Fibroblast of peridontal ligament (primary cell): ENCODE results near the gene ITFG1.
"Not testable (repeated sequence)": the region's sequence is repeated elsewhere in the genome, so short reads cannot be mapped to it uniquely, and the experiment has no call there.

Experiments used
- DNase-seq: peaks from one replicate; pipeline ENCODE4 v3.0.0-alpha.2; 2010; ENCODE audit errors: extremely low read depth

ITFG1 gene

GRCh38 chr16:47324309-47324708 lies 136.6 kb downstream of the ITFG1 start:
- not testable (repeated sequence) for DNase-seq

DNA sequence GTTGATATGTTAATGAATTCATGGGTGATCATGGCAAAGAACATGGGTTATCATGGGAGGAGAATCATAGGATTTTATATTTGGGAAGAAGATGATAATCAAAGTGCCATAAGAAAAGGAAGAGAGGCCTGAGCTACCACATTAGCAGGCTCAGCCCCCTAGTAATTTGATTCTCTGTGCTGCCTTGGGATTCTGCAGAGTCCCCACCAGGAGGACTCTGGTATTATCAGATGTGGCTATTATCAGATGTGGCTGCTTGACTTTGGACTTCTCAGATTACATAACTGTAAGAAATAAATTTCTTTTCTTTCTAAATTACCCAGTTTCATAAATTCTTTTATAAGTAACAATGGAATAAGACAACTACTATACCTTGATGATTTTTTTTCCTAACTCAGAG lies 137.6 kb downstream of the ITFG1 start:
- DNase-seq, result no peak

- DNase-seq, result peak; percentile 10
These were observed 140.1 kb downstream of the ITFG1 start for GRCh38 chr16:47320546-47321310.

DNA sequence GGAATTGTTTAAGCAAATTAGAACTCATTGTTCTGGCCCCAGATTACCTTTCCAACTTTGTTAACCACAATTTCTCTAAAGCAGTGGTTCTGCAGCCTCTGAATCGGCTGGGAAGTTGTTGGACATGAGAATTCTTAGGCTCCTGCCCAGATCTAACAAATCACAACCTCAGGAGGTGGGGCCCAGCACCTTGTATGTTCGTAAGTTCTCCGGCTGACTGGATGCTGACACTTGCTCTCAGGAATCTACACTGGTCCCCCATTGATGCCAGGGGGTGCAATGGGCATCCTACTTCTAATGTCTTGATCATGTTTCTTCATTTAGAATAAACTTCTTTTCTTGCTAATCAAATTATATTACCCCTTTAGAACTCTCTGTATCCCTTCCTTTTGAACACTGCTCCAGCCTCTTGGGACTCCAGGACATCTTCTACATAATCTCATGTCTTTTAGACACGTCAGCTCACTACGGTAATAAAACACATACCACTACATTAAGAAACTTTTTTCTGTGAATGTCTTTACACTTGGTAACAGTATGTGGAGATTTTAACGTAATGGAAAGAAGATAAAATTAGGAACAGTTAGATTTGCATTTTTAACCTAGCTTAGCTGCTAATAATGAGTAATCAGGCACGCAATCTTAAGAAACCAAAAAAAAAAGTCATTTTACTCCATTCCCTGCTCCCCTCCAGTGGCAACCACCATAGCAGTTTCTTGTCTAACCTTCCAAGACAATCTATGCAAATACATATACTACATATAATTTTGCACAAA lies 143.2 kb downstream of the ITFG1 start:
- no peak for DNase-seq

DNA sequence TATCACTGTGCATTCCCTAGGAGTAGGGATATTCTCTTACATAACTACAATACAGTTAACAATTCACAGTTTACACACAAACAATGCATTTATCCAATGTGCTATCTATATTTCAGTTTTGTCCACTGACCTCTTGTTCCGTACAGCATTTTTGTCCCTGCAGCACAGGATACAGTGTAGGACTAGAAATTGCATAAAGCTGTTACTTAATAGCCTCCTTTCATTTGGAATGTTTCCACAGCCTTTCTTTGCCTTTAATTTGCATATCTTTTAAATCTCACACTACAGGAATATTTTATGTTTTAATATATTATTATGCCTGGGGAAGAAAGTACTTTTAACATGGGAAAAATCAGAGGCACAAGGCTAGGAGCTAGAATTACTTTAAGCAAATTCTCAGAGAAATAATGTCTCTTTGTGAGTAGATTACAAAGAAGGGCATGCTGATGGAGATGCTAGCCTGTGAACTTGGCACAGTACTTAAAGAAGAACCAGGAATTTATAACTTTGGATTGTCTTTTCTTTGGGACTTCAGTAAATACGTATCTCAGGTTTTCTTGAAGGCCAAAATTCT lies 144.3 kb downstream of the ITFG1 start:
- DNase-seq, result no peak

GRCh38 chr16:47311738-47312505 lies 148.9 kb downstream of the ITFG1 start:
- DNase-seq, result no peak

DNA sequence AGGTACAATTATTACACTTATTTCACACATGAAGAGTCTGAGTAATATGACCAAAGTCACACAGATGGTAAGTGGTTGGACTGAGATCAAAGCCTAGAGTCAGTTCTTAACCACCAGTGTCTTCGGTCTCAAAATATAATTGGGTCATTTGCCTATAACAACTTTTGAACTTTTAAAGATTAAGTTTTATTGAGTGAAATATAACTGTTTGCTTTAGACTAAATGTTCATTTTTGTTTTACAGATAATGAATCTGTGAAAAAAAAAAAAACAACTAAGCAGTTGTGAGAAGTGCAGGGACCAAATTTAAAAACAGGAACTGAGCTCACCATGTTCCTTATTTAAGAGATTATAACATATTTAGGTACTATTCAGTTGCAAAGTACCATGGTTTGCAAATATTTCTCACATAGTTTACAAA lies 150.1 kb downstream of the ITFG1 start:
- DNase-seq, result no peak

- peak; percentile 45 for DNase-seq
These were observed 151.1 kb downstream of the ITFG1 start for GRCh38 chr16:47309581-47310312.

GRCh38 chr16:47308601-47309000 lies 152.3 kb downstream of the ITFG1 start:
- no peak for DNase-seq

- no peak for DNase-seq
These were observed 156.3 kb downstream of the ITFG1 start for GRCh38 chr16:47304563-47304962.

DNA sequence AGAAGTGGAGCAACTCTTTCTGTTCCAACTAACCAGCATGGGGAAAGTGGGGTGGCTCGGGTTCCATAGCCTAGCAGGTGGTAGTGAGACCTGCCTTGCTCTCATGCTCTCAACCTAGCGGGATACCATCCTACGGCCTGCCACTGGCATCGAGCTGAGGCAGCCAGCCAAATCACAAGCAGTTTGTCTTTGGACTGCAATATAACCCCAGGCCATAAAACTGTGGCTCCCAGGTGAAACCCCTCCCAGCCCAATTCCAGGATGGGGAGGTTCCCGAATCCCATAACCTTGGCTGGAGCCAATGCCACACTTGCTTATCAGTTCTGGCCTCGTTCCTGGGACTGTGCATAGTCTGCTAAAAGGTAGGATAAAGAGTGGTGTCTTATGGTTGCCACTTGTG lies 161.3 kb downstream of the ITFG1 start:
- no peak for DNase-seq

- DNase-seq, result no peak
These were observed 175.9 kb downstream of the ITFG1 start for GRCh38 chr16:47284999-47285398.

GRCh38 chr16:47278306-47278970 lies 182.4 kb downstream of the ITFG1 start:
- no peak for DNase-seq

- DNase-seq, result no peak
These were observed 184.3 kb downstream of the ITFG1 start for GRCh38 chr16:47276522-47276921.

DNA sequence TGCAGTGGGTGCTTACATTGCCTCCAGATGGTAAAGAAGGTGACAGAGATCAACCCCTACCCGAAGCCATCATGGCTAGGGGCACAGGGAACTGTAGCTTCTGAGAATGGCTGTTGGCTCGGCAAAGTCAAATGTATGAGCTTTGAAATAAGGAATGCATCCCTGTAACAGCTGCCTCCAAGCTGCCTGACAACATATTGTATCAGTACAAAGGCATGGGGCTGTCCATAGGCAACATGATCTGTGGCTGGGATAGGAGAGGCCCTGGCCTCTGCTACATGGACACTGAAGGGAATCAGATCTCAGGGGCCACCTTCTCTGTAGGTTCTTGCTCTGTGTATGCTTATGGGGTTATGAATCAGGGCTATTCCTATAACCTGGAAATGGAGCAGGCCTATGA lies 197.9 kb downstream of the ITFG1 start:
- DNase-seq, result no peak

DNA sequence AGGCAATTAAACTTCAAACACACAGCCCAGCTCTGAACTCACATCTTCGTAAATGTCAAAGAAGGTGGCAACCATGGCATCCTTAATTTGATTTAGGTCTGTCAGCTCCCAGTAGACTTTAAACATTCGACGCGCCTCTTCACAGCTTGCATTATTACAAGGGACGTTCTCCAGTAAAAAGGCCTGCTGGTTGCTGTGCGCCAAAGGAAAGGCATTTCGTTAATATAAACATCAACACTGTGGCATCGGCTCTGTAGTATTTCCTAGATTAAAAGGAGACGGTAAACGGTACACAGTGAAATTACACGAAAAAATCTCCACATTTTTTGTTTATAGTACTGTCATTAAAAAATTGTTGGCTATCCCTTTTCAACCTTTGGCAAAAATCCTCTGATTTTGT lies 200.4 kb downstream of the ITFG1 start:
- DNase-seq, result no peak

- DNase-seq, result peak; percentile 35
These were observed 201.9 kb downstream of the ITFG1 start for GRCh38 chr16:47258874-47259461.

- no peak for DNase-seq
These were observed 206.1 kb downstream of the ITFG1 start for GRCh38 chr16:47254756-47255155.

GRCh38 chr16:47250983-47251382 lies 209.9 kb downstream of the ITFG1 start:
- no peak for DNase-seq

DNA sequence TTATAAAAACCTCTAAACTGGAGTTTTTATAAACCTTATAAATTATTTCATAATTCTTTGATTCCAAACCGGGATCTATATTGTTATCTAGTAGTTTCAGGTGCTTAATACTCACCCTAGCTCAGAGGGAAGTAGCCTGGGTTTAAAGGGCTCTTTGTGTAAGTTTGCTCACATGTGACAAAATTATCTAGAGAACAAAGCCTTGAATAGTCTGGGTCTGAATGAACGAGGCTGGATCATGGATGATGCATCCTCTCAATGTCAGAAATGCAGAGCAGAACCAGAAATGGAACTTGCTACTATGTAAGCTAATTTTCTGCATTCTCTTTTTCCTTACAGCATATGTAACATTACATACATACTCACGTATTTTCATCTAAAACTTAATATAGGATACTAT lies 213.2 kb downstream of the ITFG1 start:
- DNase-seq, result no peak
